Measurements from ENCODE around the gene SOX10. TPM values are rescaled to one million over a fixed set of nuclear protein-coding genes. Genes with fewer than 3 reads are reported as not detected.

Gene SOX10
- total and polyA plus RNA-seq, 2 of the 13 experiments (the other 11 are each of a cell fraction or from before 2014, with no cell fraction given): not detected

- TF ChIP-seq SP4 (CRISPR knock-in tag; IDR thresholded peaks at IDR 0.05) (0 out of 2 replicates have a peak, but pooled peaks have one; percentile 25), ZNF629 (CRISPR knock-in tag; conservative IDR thresholded peaks at IDR 0.05) (no peak), ZNF484 (CRISPR knock-in tag; IDR thresholded peaks at IDR 0.05; ENCODE audit: borderline replicate concordance, low read depth) (no peak), RFX3 (CRISPR knock-in tag; IDR thresholded peaks at IDR 0.05) (no peak), ZSCAN25 (CRISPR knock-in tag; IDR thresholded peaks at IDR 0.05) (no peak), KMT2A (CRISPR knock-in tag; IDR thresholded peaks at IDR 0.05) (no peak), ZFP62 (CRISPR knock-in tag; IDR thresholded peaks at IDR 0.05) (no peak), ZNF530 (CRISPR knock-in tag; IDR thresholded peaks at IDR 0.05; ENCODE audit: low read depth) (no peak), ATF2 (CRISPR knock-in tag; IDR thresholded peaks at IDR 0.05) (no peak; the same call in 1 of the 2 replicates), SIX1 (CRISPR knock-in tag; IDR thresholded peaks at IDR 0.05; ENCODE audit: borderline replicate concordance) (no peak), ZNF12 (CRISPR knock-in tag; IDR thresholded peaks at IDR 0.05) (no peak), ATF7-NPFF (CRISPR knock-in tag; IDR thresholded peaks at IDR 0.05; ENCODE audit: low read depth) (no peak), ZSCAN9 (CRISPR knock-in tag; IDR thresholded peaks at IDR 0.05; ENCODE audit: borderline replicate concordance) (0 out of 2 replicates have a peak, but pooled peaks have one; percentile 19), PPARG (CRISPR knock-in tag; conservative IDR thresholded peaks at IDR 0.05) (no peak), SP5 (CRISPR knock-in tag; IDR thresholded peaks at IDR 0.05; ENCODE audit: borderline replicate concordance, low read depth) (0 out of 2 replicates have a peak, but pooled peaks have one; percentile 44), ZNF329 (CRISPR knock-in tag; IDR thresholded peaks at IDR 0.05; ENCODE audit: low read depth) (no peak), ZNF687 (CRISPR knock-in tag; IDR thresholded peaks at IDR 0.05) (no peak), ZNF776 (CRISPR knock-in tag; IDR thresholded peaks at IDR 0.05) (no peak), TSC22D2 (CRISPR knock-in tag; IDR thresholded peaks at IDR 0.05; ENCODE audit: borderline replicate concordance) (no peak), THRA (CRISPR knock-in tag; IDR thresholded peaks at IDR 0.05; ENCODE audit: borderline replicate concordance) (no peak; the same call in 1 of the 2 replicates), YEATS2 (CRISPR knock-in tag; IDR thresholded peaks at IDR 0.05; ENCODE audit: borderline replicate concordance) (no peak), FOXP1 (IDR thresholded peaks at IDR 0.05) (0 out of 2 replicates have a peak, but pooled peaks have one; percentile 42), FOXP1 (CRISPR knock-in tag; IDR thresholded peaks at IDR 0.05) (peak; percentile 91), ZNF616 (CRISPR knock-in tag; IDR thresholded peaks at IDR 0.05; ENCODE audit: low read depth) (no peak), HOXA5 (CRISPR knock-in tag; IDR thresholded peaks at IDR 0.05) (no peak)
Observed at GRCh38 chr22:38012604-38013072, 28.3 kb upstream of the SOX10 start (continued).

Measured in HepG2 (cell line).